IPS-NIHi11 (cell line): ENCODE results near the gene NT5DC4.

Source experiments
- DNase-seq: peaks from one replicate; pipeline ENCODE4 v3.0.0; 2012; ENCODE audit warnings: mixed read lengths, low spot score

NT5DC4 gene

GRCh38 chr2:112754564-112754963 lies 33.7 kb downstream of the NT5DC4 start:
- DNase-seq = no peak

- DNase-seq = no peak
These were observed 34.6 kb downstream of the NT5DC4 start for GRCh38 chr2:112755444-112755843.

GRCh38 chr2:112756207-112756606 lies 35.4 kb downstream of the NT5DC4 start:
- DNase-seq = no peak

GRCh38 chr2:112757265-112757664 lies 36.4 kb downstream of the NT5DC4 start:
- DNase-seq = no peak

GRCh38 chr2:112758711-112759110 lies 37.9 kb downstream of the NT5DC4 start:
- no peak for DNase-seq

GRCh38 chr2:112760149-112760548 lies 39.3 kb downstream of the NT5DC4 start:
- DNase-seq = no peak

- no peak for DNase-seq
These were observed 41.5 kb downstream of the NT5DC4 start for GRCh38 chr2:112762276-112762675.

GRCh38 chr2:112764071-112765044 lies 43.5 kb downstream of the NT5DC4 start, which contains the start of gene CKAP2L:
CKAP2L (minus strand) TSS chr2:112764609; CDS start chr2:112764598, 11 bp downstream.
- DNase-seq = peak; percentile 100

- DNase-seq = no peak
These were observed 44.4 kb downstream of the NT5DC4 start for GRCh38 chr2:112765251-112765650.

- DNase-seq = no peak
These were observed 47.0 kb downstream of the NT5DC4 start for GRCh38 chr2:112767693-112768330.

GRCh38 chr2:112768432-112768831 lies 47.6 kb downstream of the NT5DC4 start:
- DNase-seq = no peak

- no peak for DNase-seq
These were observed 51.5 kb downstream of the NT5DC4 start for GRCh38 chr2:112772322-112772721.

- no peak for DNase-seq
These were observed 52.2 kb downstream of the NT5DC4 start for GRCh38 chr2:112772911-112773475.

GRCh38 chr2:112773556-112773955 lies 52.7 kb downstream of the NT5DC4 start:
- DNase-seq = no peak

- DNase-seq = no peak
These were observed 53.9 kb downstream of the NT5DC4 start for GRCh38 chr2:112774536-112775285.

GRCh38 chr2:112776113-112776512 lies 55.3 kb downstream of the NT5DC4 start:
- DNase-seq = no peak

GRCh38 chr2:112777036-112777435 lies 56.2 kb downstream of the NT5DC4 start:
- no peak for DNase-seq

GRCh38 chr2:112779598-112779997 lies 58.8 kb downstream of the NT5DC4 start:
- no peak for DNase-seq

- no peak for DNase-seq
These were observed 61.5 kb downstream of the NT5DC4 start for GRCh38 chr2:112782234-112782799.

GRCh38 chr2:112783187-112783714 lies 62.4 kb downstream of the NT5DC4 start:
- DNase-seq = no peak
